HG03196 (cell line): ENCODE data around the gene CACNG1.
"Not testable (repeated sequence)": the region's sequence is repeated elsewhere in the genome, so short reads cannot be mapped to it uniquely, and the experiment has no call there.

Source experiments
- ATAC-seq: cut with Tn5 transposase; IDR thresholded peaks from one replicate; pipeline ENCODE4 v1.9.1; 2021; ENCODE audit not compliant: unreplicated experiment

CACNG1 gene

GRCh38 chr17:67025216-67025792 is 19.1 kb upstream of the CACNG1 start:
- ATAC-seq, result no peak

- no peak for ATAC-seq
These were observed 18.0 kb upstream of the CACNG1 start for GRCh38 chr17:67026341-67026740.

- ATAC-seq, result no peak
These were observed 17.2 kb upstream of the CACNG1 start for GRCh38 chr17:67027031-67027628.

- ATAC-seq, result no peak
These were observed 13.7 kb upstream of the CACNG1 start for GRCh38 chr17:67030641-67031040.

- no peak for ATAC-seq
These were observed 12.0 kb upstream of the CACNG1 start for GRCh38 chr17:67032382-67032781.

- no peak for ATAC-seq
These were observed 11.4 kb upstream of the CACNG1 start for GRCh38 chr17:67032985-67033384.

- ATAC-seq, result no peak
These were observed 10.7 kb upstream of the CACNG1 start for GRCh38 chr17:67033613-67034012.

- ATAC-seq, result no peak
These were observed 8.9 kb upstream of the CACNG1 start for GRCh38 chr17:67035131-67036083.

- ATAC-seq, result no peak
These were observed 5.4 kb upstream of the CACNG1 start for GRCh38 chr17:67038861-67039365.

GRCh38 chr17:67040652-67041051 is 3.7 kb upstream of the CACNG1 start:
- ATAC-seq, result no peak

- not testable (repeated sequence) for ATAC-seq
These were observed 3.2 kb upstream of the CACNG1 start for GRCh38 chr17:67041119-67041518.

- ATAC-seq, result no peak
These were observed 2.8 kb upstream of the CACNG1 start for GRCh38 chr17:67041531-67041930.

- ATAC-seq, result no peak
These were observed 2.1 kb upstream of the CACNG1 start for GRCh38 chr17:67041941-67042899.

- ATAC-seq, result no peak
These were observed 1.1 kb upstream of the CACNG1 start for GRCh38 chr17:67043283-67043682.

GRCh38 chr17:67044940-67045339 is 586 bp downstream of the CACNG1 start:
- ATAC-seq, result no peak

GRCh38 chr17:67046398-67046797 is 2.0 kb downstream of the CACNG1 start:
- ATAC-seq, result no peak

- no peak for ATAC-seq
These were observed 3.0 kb downstream of the CACNG1 start for GRCh38 chr17:67047382-67047781.

- ATAC-seq, result no peak
These were observed 4.8 kb downstream of the CACNG1 start for GRCh38 chr17:67049025-67049739.

- no peak for ATAC-seq
These were observed 5.7 kb downstream of the CACNG1 start for GRCh38 chr17:67050066-67050465.
